Fibroblast of the aortic adventitia (primary cell): Measurements from ENCODE around the gene PTPRA. TPM values are rescaled to one million over a fixed set of nuclear protein-coding genes. Genes with fewer than 3 reads are reported as not detected.
A peak's percentile ranks its signal among the peaks of the same experiment; 100 is the strongest.

ENCODE experiments used
- DNase-seq: peaks from one replicate; pipeline ENCODE4 v3.0.0-alpha.2; 2010; ENCODE audit warnings: low read depth
- H3K4me3 ChIP-seq: 2 replicates; pipeline ENCODE4 v1.5.1; 2011; ENCODE audit warnings: low read depth, mild to moderate bottlenecking, control low read depth, low read length, moderate library complexity
- CTCF ChIP-seq: IDR thresholded peaks from 2 replicates; pipeline ENCODE4 v1.5.1; 2011; ENCODE audit warnings: mild to moderate bottlenecking, low read length, control low read depth, inconsistent platforms; ENCODE audit not compliant: insufficient read depth
- total RNA-seq: library from RNA; depleted of rRNA; stranded (reverse); fragments of >200 nt; gene quantifications from 2 replicates; pipeline ENCODE4 v1.2.3, GENCODE V29; 2012; ENCODE audit warnings: low replicate concordance

The PTPRA gene
- total RNA-seq, 1 donor = 75.1 TPM

- peak within 1 kb of the TSS; percentile 88 for H3K4me3 ChIP-seq
- peak; percentile 83 for DNase-seq
- no peak for TF ChIP-seq CTCF
These were observed 32.9 kb upstream of the PTPRA start, which contains the start of the genes PCED1A and VPS16 for GRCh38 chr20:2840138-2840966. Gene PCED1A (minus strand): TSS chr20:2840655. CDS start chr20:2839912, 743 bp downstream. Gene VPS16 (plus strand): TSS chr20:2840745. CDS start chr20:2840775, 30 bp downstream.

GRCh38 chr20:2840967-2841531 lies 32.2 kb upstream of the PTPRA start:
- H3K4me3 ChIP-seq = peak overlapping the region; percentile 88
- TF ChIP-seq CTCF = no peak
- peak; percentile 66 for DNase-seq

DNA sequence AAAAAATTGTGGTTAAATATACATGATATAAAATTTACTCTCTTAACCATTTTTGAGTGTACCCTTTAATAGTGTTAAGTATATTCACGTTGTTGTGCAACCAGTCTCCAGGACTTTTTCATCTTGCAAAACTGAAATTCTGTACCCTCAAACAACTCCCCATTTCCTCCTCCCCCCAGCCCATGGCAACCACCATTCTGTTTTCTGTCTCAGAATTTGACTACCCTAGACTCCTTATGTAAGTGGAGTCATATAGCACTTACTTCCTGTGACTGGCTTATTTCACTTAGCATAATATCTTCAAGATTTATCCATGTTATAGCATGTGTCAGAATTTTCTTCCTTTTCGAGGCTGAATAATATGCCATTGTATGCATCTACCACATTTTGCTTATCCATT lies 27.7 kb upstream of the PTPRA start:
- no peak for DNase-seq
- no peak overlapping the region for H3K4me3 ChIP-seq
- no peak for TF ChIP-seq CTCF

DNA sequence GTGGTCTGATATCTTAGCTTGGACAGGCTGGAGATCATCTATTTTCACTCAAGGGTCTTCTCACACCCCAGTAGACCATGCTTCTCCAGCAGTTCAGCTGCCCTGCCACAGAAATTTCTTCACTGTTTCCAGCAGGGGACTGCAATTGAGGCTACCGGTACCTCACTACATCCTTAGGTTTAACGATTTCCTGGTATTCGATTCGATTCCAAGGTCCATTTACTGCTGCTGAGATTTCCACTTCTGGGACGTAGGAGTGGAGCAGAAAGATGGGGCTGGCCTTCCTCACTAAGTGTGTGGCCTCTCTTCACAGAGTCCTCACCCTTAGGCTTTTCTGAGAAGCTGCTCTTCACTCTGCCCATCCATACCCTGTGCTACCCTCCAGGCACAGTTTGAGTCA lies 26.6 kb upstream of the PTPRA start:
- DNase-seq = no peak
- no peak for TF ChIP-seq CTCF
- no peak overlapping the region for H3K4me3 ChIP-seq

- DNase-seq = no peak
- H3K4me3 ChIP-seq = no peak overlapping the region
- TF ChIP-seq CTCF = no peak
These were observed 25.5 kb upstream of the PTPRA start for GRCh38 chr20:2847802-2848201.

DNA sequence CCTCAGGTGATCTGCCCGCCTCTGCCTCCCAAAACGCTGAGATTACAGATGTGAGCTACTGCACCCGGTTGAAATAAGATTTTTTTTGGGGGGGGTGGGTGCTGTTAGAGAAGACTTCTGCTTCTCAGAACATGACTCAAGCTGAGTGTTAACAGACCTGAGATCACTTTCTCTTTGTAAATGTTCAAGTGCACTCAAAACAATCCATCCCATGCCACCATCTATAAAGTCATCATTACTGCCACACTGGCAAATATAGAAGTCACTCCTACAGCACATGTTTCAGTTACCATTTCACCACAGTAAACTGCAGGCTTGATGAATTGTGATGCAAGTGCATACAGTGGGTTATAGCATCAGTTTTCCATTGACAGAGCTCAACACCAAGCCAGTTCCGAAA lies 23.8 kb upstream of the PTPRA start:
- TF ChIP-seq CTCF = no peak
- no peak for DNase-seq
- no peak overlapping the region for H3K4me3 ChIP-seq

- TF ChIP-seq CTCF = no peak
- DNase-seq = no peak
- no peak overlapping the region for H3K4me3 ChIP-seq
These were observed 22.2 kb upstream of the PTPRA start for GRCh38 chr20:2851086-2851485.
